Adrenal gland (tissue), 12 donors: ENCODE data around the gene GMPS. TPM values are rescaled to one million over a fixed set of nuclear protein-coding genes. Genes with fewer than 3 reads are reported as not detected.
"Not testable (repeated sequence)": the region's sequence is repeated elsewhere in the genome, so short reads cannot be mapped to it uniquely, and the experiment has no call there.

Source experiments
- DNase-seq, 7 donors: peaks; one replicate each; pipeline ENCODE4 v3.0.0-alpha.2; 2019 to 2020
- H3K27ac ChIP-seq, 5 donors: fragments of 200-600 bp; sonication (generic) in 4 of 5; 1 replicate in 3 of 5; 2 replicates in 2 of 5; pipeline versions ENCODE4 v1.5.1 to v1.8.0; 2016 to 2020; ENCODE audit warnings: mild to moderate bottlenecking in 1 of 5
- H3K27me3 ChIP-seq: fragments of 200-600 bp; 2 replicates; pipeline ENCODE4 v1.8.0; 2021
- H3K36me3 ChIP-seq, 2 donors: fragments of 200-600 bp; replicated peaks in 1 of 2; 1 replicate in 1 of 2; 2 replicates in 1 of 2; pipeline versions ENCODE4 v1.5.1 to v1.8.0; 2018 to 2022
- H3K4me1 ChIP-seq, 2 donors: fragments of 200-600 bp; replicated peaks in 1 of 2; 1 replicate in 1 of 2; 2 replicates in 1 of 2; pipeline versions ENCODE4 v1.5.1 to v1.8.0; 2018 to 2021
- H3K4me3 ChIP-seq, 4 donors: fragments of 200-600 bp; sonication (generic) in 3 of 4; one replicate each; pipeline ENCODE4 v1.5.1; 2016 to 2018
- H3K9me3 ChIP-seq, 3 donors: fragments of 200-600 bp; sonication (generic) in 1 of 3; replicated peaks in 1 of 3; 1 replicate in 2 of 3; 2 replicates in 1 of 3; pipeline versions ENCODE4 v1.5.1 to v1.8.0; 2016 to 2021
- POLR2A ChIP-seq, 2 donors: fragments of 450-650 bp; IDR thresholded peaks; one replicate each; pipeline ENCODE4 v1.6.1; 2017; ENCODE audit warnings: antibody characterized with exemption in 2 of 2, mild to moderate bottlenecking in 2 of 2, moderate library complexity in 1 of 2
- WGBS, 4 donors: extraction: QIAGEN DNeasy Blood & Tissue Kit in 2 of 4; methylation state at CpG; one replicate each; pipeline versions ENCODE4 v1.1.5 to v1.1.7; 2013 to 2017; 5-methylcytosine and 5-hydroxymethylcytosine counted together
- intact Hi-C, 2 donors: fragments of 100-400 bp; cut with DNase I; formaldehyde crosslinking; loops; one replicate each; pipeline versions ENCODE4 v1.14.1 to v1.15.0; 2022 to 2023
- polyA plus RNA-seq, 3 donors: library from polyadenylated mRNA; stranded (reverse); fragments of 200-250 nt in 2 of 3; fragments of 350-450 nt in 1 of 3; fragmentation: Illumina TruSeq in 1 of 3; extraction: RNeasy Lipid Tissue Mini Kit (QIAGEN cat#74804) in 1 of 3; gene quantifications; one replicate each; pipeline ENCODE4 v1.2.3, GENCODE V29; 2013 to 2014
- total RNA-seq, 9 donors: library from RNA; depleted of rRNA in 4 of 9; stranded (reverse); fragments of >200 nt in 4 of 9; fragments of 120-200 nt in 1 of 9; fragmentation: NEBNext Ultra II Directional in 1 of 9; extraction: Animal tissue kit (Norgen Biotek cat#: 25700) in 1 of 9; gene quantifications; one replicate each; pipeline versions ENCODE4 v1.1.0 to v1.2.4, GENCODE V29; 2013 to 2023
- TF ChIP-seq, protein P1 (sequence below), 6 experiments: fragments of 450-650 bp in 4 of 6; fragments of 200-600 bp in 2 of 6; sonication (generic) in 1 of 6; IDR thresholded peaks; 1 replicate in 5 of 6; 2 replicates in 1 of 6; pipeline versions ENCODE4 v1.5.1 to v1.8.0; 2016 to 2021; ENCODE audit warnings: antibody characterized with exemption in 6 of 6, mild to moderate bottlenecking in 2 of 6, moderate library complexity in 1 of 6
- donor health status: healthy with polysubstance abuse.
- donor health status: Bipolar disorder and iron deficiency.
- donor health status: DM: yes; HTN: yes; CAD: no.
- donor health status: DM: no; HTN: no; CAD: no.
- donor health status: DM: no; HTN: no; CAD: no.
- donor health status: DM: yes; HTN: yes; CAD: no.

GMPS gene
- total and polyA plus RNA-seq, 12 donors, result 11.5 to 63.5 (median 40.9) TPM

GRCh38 chr3:155861476-155862183 lies 8.8 kb upstream of the GMPS start:
- intact Hi-C loops, result loop anchor here in 1 of 2 donors (10.0 kb wide), 1 partner anchor 57 kb away; the partner anchor contains the start of gene C3orf33

GRCh38 chr3:155862290-155862982 lies 8.0 kb upstream of the GMPS start:
- peak in 6 of 7 donors; percentile 26 to 81 (median 50) for DNase-seq
- WGBS, 4 donors, result 78 to 82% (median 80%) methylated on average over 12 of the region's 12 CpGs
- not testable (repeated sequence) for H3K9me3 ChIP-seq, H3K4me3 ChIP-seq, H3K27me3 ChIP-seq, H3K27ac ChIP-seq, H3K36me3 ChIP-seq, H3K4me1 ChIP-seq
- intact Hi-C loops, result loop anchor here in 1 of 2 donors (10.0 kb wide), 1 partner anchor 58 kb away; the partner anchor contains the start of gene C3orf33

More at GRCh38 chr3:155861476-155862183, 8.8 kb upstream of the GMPS start:
- no peaks in the 10 kb centered on the region for H3K4me1 ChIP-seq
- no peak for TF ChIP-seq POLR2A (IDR thresholded peaks at IDR 0.05)
- TF ChIP-seq, protein P1, sequence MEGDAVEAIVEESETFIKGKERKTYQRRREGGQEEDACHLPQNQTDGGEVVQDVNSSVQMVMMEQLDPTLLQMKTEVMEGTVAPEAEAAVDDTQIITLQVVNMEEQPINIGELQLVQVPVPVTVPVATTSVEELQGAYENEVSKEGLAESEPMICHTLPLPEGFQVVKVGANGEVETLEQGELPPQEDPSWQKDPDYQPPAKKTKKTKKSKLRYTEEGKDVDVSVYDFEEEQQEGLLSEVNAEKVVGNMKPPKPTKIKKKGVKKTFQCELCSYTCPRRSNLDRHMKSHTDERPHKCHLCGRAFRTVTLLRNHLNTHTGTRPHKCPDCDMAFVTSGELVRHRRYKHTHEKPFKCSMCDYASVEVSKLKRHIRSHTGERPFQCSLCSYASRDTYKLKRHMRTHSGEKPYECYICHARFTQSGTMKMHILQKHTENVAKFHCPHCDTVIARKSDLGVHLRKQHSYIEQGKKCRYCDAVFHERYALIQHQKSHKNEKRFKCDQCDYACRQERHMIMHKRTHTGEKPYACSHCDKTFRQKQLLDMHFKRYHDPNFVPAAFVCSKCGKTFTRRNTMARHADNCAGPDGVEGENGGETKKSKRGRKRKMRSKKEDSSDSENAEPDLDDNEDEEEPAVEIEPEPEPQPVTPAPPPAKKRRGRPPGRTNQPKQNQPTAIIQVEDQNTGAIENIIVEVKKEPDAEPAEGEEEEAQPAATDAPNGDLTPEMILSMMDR (IDR thresholded peaks at IDR 0.05), result no peak
- DNase-seq, result no peak
- no peaks in the 10 kb centered on the region for H3K36me3 ChIP-seq
- WGBS, 4 donors, result 74 to 87% (median 86%) methylated on average over 2 of the region's 2 CpGs
- no peaks in the 10 kb centered on the region for H3K9me3 ChIP-seq
- no peaks in the 10 kb centered on the region for H3K27me3 ChIP-seq
- H3K27ac ChIP-seq, result no peak overlapping the region
- no peak overlapping the region for H3K4me3 ChIP-seq

GRCh38 chr3:155863072-155863784 lies 7.2 kb upstream of the GMPS start:
- Histone ChIP-seq H3K36me3 (no peaks in the 10 kb centered on the region), H3K9me3 (no peaks in the 10 kb centered on the region), H3K27me3 (no peaks in the 10 kb centered on the region), H3K4me3 (no peak overlapping the region), H3K27ac (no peak overlapping the region), H3K4me1 (no peaks in the 10 kb centered on the region)
- TF ChIP-seq, protein P1 (IDR thresholded peaks at IDR 0.05), result no peak
- TF ChIP-seq POLR2A (IDR thresholded peaks at IDR 0.05), result no peak
- intact Hi-C loops, result loop anchor here in 1 of 2 donors (10.0 kb wide), 1 partner anchor 58 kb away; the partner anchor contains the start of gene C3orf33
- WGBS, 4 donors, result 81 to 90% (median 84%) methylated on average over 11 to 12 of the region's 12 CpGs
- DNase-seq, result no peak

- DNase-seq, result no peak
- no peaks in the 10 kb centered on the region for H3K27me3 ChIP-seq
- no peaks in the 10 kb centered on the region for H3K36me3 ChIP-seq
- H3K9me3 ChIP-seq, result no peaks in the 10 kb centered on the region
- H3K4me3 ChIP-seq, result peak overlapping the region in 1 of 4 donors; percentile 95
- TF ChIP-seq, protein P1 (IDR thresholded peaks at IDR 0.05), result no peak
- no peak for TF ChIP-seq POLR2A (IDR thresholded peaks at IDR 0.05)
- peak overlapping the region; percentile 12 to 97 (median 89) for H3K27ac ChIP-seq
- H3K4me1 ChIP-seq, result peaks cover 9 to 35% of the 10 kb centered on the region in 2 donors
- 32 to 38% (median 36%) methylated on average over 3 of the region's 3 CpGs for WGBS, 4 donors
- intact Hi-C loops, result loop anchor here in 1 of 2 donors (10.0 kb wide), 1 partner anchor 65 kb away; the partner anchor contains the start of gene C3orf33
Observed at GRCh38 chr3:155869691-155870090, 759 bp upstream of the GMPS start.
